Transverse colon (tissue), 4 donors: ENCODE results near the gene PRDM1.

Source experiments
- CTCF ChIP-seq, 5 experiments: fragments of 200-600 bp in 3 of 5; fragments of 450-650 bp in 2 of 5; sonication (generic) in 3 of 5; IDR thresholded peaks; 1 replicate in 2 of 5; 2 replicates in 3 of 5; pipeline ENCODE4 v1.5.1; 2016 to 2017; ENCODE audit warnings: antibody characterized with exemption in 5 of 5, inconsistent platforms in 3 of 5, mild to moderate bottlenecking in 2 of 5, moderate library complexity in 1 of 5
- EP300 ChIP-seq: sonication (generic); formaldehyde crosslinking; IDR thresholded peaks from one replicate; pipeline ENCODE4 v1.6.1; 2017; ENCODE audit warnings: antibody characterized with exemption, low read depth
- POLR2A ChIP-seq: fragments of 450-650 bp; IDR thresholded peaks from one replicate; pipeline ENCODE4 v1.6.1; 2016; ENCODE audit warnings: antibody characterized with exemption, mild to moderate bottlenecking, moderate library complexity
- POLR2AphosphoS5 ChIP-seq, 3 donors: sonication (generic); formaldehyde crosslinking; IDR thresholded peaks; one replicate each; pipeline ENCODE4 v1.6.1; 2016; ENCODE audit warnings: antibody characterized with exemption in 3 of 3

- no peak for TF ChIP-seq CTCF (IDR thresholded peaks at IDR 0.05)
- no peak for TF ChIP-seq POLR2A
- no peak for TF ChIP-seq POLR2AphosphoS5 (IDR thresholded peaks at IDR 0.05)
- TF ChIP-seq EP300: no peak
These were observed 30.1 kb downstream of the PRDM1 start for GRCh38 chr6:106116125-106116832.
